ES-I3 (cell line): ENCODE results near the gene KCNIP4.

Experiments
- H3K36me3 ChIP-seq: 2 replicates; pipeline ENCODE4 v1.6.1; 2013; ENCODE audit warnings: mild to moderate bottlenecking, low read length, control low read depth, moderate library complexity; ENCODE audit not compliant: insufficient read depth
- H3K4me1 ChIP-seq: 2 replicates; pipeline ENCODE4 v1.6.1; 2013; ENCODE audit warnings: mild to moderate bottlenecking, control low read depth, low read length; ENCODE audit not compliant: insufficient read depth
- H3K9ac ChIP-seq: 2 replicates; pipeline ENCODE4 v1.6.1; 2013; ENCODE audit warnings: low read depth, mild to moderate bottlenecking, low read length, moderate library complexity
- H3K9me3 ChIP-seq: 2 replicates; pipeline ENCODE4 v1.6.1; 2013; ENCODE audit warnings: mild to moderate bottlenecking, low read length, moderate library complexity; ENCODE audit not compliant: control insufficient read depth, insufficient read depth

The KCNIP4 gene

DNA sequence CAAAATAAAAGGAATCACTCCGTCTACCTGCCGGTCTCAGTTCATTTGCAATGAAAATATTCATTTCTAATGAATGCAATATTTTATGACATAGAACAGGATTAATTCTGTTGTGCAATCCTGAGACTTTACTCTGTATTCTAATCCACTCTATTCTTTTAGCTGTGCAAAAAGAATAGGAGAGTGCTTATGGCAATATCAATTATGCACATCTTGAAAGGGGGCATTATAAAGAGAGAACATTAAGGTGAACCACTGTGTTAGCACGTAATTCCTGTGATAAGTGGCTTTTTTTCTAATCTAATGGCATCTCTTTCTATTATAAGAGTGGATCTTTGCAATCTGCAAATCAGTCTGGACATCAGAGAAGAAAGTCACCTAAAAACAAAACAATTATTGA lies 99.5 kb downstream of the KCNIP4 start:
- no peaks in the 10 kb centered on the region for H3K36me3 ChIP-seq
- no peaks in the 10 kb centered on the region for H3K9me3 ChIP-seq
- no peak overlapping the region for H3K9ac ChIP-seq
- H3K4me1 ChIP-seq: no peaks in the 10 kb centered on the region

GRCh38 chr4:21848021-21848420 lies 100.6 kb downstream of the KCNIP4 start:
- H3K36me3 ChIP-seq: no peaks in the 10 kb centered on the region
- H3K4me1 ChIP-seq: no peaks in the 10 kb centered on the region
- H3K9ac ChIP-seq: no peak overlapping the region
- no peaks in the 10 kb centered on the region for H3K9me3 ChIP-seq

- no peaks in the 10 kb centered on the region for H3K9me3 ChIP-seq
- H3K36me3 ChIP-seq: no peaks in the 10 kb centered on the region
- H3K4me1 ChIP-seq: no peaks in the 10 kb centered on the region
- H3K9ac ChIP-seq: no peak overlapping the region
Observed at GRCh38 chr4:21845663-21846062, 102.9 kb downstream of the KCNIP4 start.

- H3K9ac ChIP-seq: no peak overlapping the region
Observed at GRCh38 chr4:21835712-21836111, 112.9 kb downstream of the KCNIP4 start.

DNA sequence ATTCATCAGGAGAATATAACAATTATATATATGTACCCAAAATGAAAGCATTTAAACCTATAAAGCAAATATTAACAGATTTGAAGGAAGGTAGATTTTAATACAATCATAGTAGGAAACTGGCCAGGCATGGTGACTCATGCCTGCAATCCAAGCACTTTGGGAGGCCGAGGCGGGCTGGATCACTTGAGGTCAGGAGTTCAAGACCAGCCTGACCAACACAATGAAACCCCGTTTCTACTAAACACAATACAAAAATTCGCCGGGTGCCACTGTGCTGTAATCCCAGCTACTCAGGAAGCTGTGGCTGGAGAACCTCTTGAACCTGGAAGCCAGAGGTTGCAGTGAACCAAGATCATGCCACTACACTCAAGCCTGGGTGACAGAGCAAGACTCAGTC lies 118.3 kb downstream of the KCNIP4 start:
- Histone ChIP-seq H3K9ac (no peak overlapping the region), H3K36me3 (no peaks in the 10 kb centered on the region), H3K9me3 (no peaks in the 10 kb centered on the region), H3K4me1 (no peaks in the 10 kb centered on the region)

More at GRCh38 chr4:21835712-21836111, 112.9 kb downstream of the KCNIP4 start:
- H3K36me3 ChIP-seq: no peaks in the 10 kb centered on the region
- no peaks in the 10 kb centered on the region for H3K4me1 ChIP-seq
- H3K9me3 ChIP-seq: no peaks in the 10 kb centered on the region

DNA sequence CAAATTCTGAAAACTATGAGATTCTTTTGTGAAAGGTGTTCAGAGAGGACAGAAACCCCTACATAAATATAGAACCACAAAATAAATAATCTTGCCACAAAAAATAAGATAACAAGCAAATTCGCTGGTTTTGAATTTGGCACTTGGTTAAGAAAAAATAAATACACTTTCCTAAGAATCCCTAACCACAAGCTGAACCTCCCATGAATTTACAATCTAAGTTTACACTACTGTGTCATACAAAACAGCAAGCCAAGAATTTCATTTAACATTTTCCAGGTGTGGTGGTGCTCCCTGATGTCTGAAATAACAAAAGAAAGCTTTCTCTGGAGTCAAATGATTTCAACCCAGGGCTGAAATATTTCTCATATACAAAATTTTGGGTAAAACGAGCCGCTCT lies 121.0 kb downstream of the KCNIP4 start:
- Histone ChIP-seq H3K36me3 (no peaks in the 10 kb centered on the region), H3K9me3 (no peaks in the 10 kb centered on the region), H3K4me1 (no peaks in the 10 kb centered on the region), H3K9ac (no peak overlapping the region)

GRCh38 chr4:21826071-21826470 lies 122.5 kb downstream of the KCNIP4 start:
- no peak overlapping the region for H3K9ac ChIP-seq

DNA sequence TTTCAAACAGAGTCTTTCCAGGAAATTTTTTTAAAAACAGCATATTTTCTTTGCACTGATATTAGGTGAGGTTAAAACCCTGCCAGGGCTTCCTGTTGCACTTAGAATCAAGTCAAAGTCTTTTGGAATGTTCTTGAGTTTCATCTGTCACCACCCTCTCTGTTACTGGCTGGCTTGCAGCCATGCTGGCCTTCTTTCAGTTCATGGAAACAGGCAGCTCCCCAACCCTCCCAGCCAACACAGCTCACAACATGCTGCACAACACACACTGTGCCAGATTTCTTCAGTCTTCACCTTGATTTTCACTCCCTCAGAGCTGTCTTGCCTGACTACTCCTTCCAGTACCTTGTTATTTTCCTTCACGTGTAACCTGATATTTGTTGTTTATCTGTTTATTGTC lies 129.5 kb downstream of the KCNIP4 start:
- Histone ChIP-seq H3K9me3 (peaks cover 13% of the 10 kb centered on the region), H3K4me1 (no peaks in the 10 kb centered on the region), H3K9ac (no peak overlapping the region), H3K36me3 (no peaks in the 10 kb centered on the region)

More at GRCh38 chr4:21826071-21826470, 122.5 kb downstream of the KCNIP4 start:
- Histone ChIP-seq H3K36me3 (no peaks in the 10 kb centered on the region), H3K9me3 (no peaks in the 10 kb centered on the region), H3K4me1 (no peaks in the 10 kb centered on the region)

DNA sequence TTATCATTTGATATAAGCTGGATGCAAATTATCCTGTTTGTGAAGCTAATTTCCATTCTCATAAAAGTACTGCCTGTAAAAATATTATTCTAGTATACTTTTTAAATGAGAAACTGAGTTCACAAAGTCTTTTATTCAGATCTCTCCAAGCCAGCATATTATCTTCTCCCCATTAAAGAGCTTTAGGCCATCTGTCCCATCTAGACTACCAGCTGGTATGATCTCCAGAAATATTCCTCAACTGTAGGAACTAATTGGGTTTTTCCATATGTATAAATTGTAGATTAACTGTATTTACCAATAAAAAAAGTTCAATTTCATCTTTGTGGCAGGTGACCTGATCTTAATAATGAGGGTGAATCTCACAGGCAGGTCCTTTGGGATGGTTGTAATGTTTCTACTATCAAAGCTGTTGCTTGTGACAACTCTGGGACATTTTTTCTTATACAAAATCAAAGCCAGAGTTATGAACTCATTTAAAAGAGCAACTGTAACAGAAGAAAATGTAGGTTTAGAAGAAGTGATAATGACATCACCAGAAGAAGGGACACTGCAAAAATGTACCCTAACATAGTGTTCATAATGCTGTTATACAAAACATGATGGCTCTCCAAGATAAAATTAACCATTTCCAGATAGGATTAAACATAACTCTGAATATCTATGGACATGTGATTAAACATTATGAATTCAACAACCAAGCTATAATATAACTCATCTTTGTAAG lies 132.8 kb downstream of the KCNIP4 start:
- Histone ChIP-seq H3K9me3 (peaks cover 16% of the 10 kb centered on the region), H3K9ac (no peak overlapping the region), H3K4me1 (no peaks in the 10 kb centered on the region), H3K36me3 (no peaks in the 10 kb centered on the region)

DNA sequence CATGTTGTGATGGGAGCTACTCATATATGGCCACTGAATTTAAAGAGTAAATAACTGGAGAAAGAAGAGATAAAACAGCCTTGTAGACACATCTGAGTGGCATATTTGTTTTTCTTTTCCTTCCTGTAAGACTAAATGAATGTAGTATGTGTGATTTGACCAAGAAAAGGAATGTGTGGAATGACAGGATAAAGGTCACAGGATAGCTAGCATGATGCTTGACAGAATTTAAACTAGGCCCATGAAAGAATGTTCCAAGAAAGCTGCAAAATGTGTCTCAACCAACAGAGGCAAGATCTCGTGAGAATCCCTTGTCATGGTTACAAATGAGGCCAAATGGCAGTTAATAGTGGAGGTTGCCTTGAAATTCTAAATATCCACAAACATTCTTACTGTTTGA lies 137.0 kb downstream of the KCNIP4 start:
- H3K9ac ChIP-seq: no peak overlapping the region
- H3K4me1 ChIP-seq: no peaks in the 10 kb centered on the region
- H3K9me3 ChIP-seq: peaks cover 7% of the 10 kb centered on the region
- H3K36me3 ChIP-seq: no peaks in the 10 kb centered on the region

GRCh38 chr4:21806991-21807390 lies 141.6 kb downstream of the KCNIP4 start:
- Histone ChIP-seq H3K36me3 (no peaks in the 10 kb centered on the region), H3K9ac (no peak overlapping the region), H3K4me1 (no peaks in the 10 kb centered on the region)

DNA sequence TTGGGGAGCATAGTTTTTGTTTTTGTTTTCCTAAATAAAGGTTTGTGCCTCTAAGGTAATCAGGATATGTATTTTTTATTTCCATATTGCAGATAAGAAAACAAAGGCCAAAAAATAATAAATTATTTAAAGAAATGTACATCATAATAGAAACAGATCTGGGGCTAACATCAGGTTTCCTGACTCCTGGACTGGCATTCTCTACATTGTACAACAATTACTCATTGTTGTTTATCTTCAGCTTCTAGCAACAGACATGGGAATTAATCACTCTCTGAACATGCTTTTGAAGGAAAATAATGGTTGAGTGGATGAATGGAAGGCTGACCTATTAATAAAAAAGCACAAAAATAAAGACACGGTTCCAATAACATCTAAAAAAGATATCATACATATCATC lies 146.2 kb downstream of the KCNIP4 start:
- Histone ChIP-seq H3K9ac (no peak overlapping the region), H3K36me3 (no peaks in the 10 kb centered on the region), H3K9me3 (no peaks in the 10 kb centered on the region), H3K4me1 (no peaks in the 10 kb centered on the region)

More at GRCh38 chr4:21806991-21807390, 141.6 kb downstream of the KCNIP4 start:
- H3K9me3 ChIP-seq: no peaks in the 10 kb centered on the region

DNA sequence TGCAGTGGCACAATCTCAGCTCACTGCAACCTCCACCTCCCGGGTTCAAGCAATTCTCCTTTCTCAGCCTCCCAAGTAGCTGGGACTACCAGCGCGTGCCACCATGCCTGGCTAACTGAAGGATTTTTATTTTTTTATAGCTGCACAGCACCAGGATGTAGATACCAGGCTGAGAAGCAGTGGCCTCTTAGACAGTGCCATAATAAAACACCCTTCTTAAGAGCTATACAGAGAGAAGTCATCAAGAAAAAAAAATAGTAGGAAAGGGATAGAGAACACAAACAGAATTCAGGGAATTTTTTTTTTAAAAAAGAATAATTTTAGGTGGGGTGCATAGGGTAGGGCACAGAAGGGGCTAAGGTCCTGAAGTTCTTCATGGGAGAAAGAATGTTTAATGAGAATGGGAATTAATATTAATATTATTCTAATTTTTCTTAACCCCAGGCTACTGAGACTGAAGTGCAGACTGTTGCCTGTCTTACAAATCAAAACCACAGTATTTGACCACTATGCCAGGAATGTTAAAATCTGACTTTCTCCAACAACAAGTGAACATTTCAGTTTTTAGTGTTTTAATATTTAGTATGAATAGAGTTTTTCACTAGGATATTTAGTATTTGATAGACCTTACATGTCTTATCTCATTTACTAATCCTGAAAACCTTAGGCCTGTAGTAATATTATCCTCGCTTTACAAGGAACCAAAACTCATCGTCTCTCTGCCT lies 146.7 kb downstream of the KCNIP4 start:
- H3K9ac ChIP-seq: no peak overlapping the region
- no peaks in the 10 kb centered on the region for H3K9me3 ChIP-seq
- no peaks in the 10 kb centered on the region for H3K36me3 ChIP-seq
- no peaks in the 10 kb centered on the region for H3K4me1 ChIP-seq

DNA sequence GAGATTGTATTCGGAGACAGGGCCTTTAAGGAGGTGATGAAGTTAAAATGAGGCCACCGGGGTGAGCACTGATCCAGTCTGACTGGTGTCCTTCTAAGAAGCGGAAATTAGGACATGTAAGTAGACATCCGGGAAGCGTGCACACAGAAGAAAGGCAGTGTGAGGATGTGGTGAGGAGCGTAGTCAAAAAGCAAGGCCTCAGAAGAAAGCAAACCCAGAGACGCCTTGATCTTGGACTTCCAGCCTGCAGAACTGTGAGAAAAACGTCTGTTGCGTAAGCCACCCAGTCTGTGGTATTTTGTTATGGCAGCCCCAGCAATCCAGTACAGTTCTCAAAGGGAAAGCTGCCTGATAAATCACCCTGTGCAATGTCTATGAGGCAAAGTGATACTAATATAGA lies 153.5 kb downstream of the KCNIP4 start:
- H3K4me1 ChIP-seq: no peaks in the 10 kb centered on the region
- H3K9ac ChIP-seq: no peak overlapping the region
- no peaks in the 10 kb centered on the region for H3K36me3 ChIP-seq
- H3K9me3 ChIP-seq: no peaks in the 10 kb centered on the region

- Histone ChIP-seq H3K36me3 (no peaks in the 10 kb centered on the region), H3K9ac (no peak overlapping the region), H3K9me3 (no peaks in the 10 kb centered on the region), H3K4me1 (no peaks in the 10 kb centered on the region)
Observed at GRCh38 chr4:21792736-21793135, 155.8 kb downstream of the KCNIP4 start.
